Mononuclear cell (primary cell): ENCODE data around the gene ISM2. TPM values are rescaled to one million over a fixed set of nuclear protein-coding genes. Genes with fewer than 3 reads are reported as not detected.

Experiments used
- H3K27me3 ChIP-seq: 2 replicates; pipeline ENCODE4 v1.6.0; 2011; ENCODE audit warnings: low read length, control low read depth; ENCODE audit not compliant: insufficient read depth
- H3K4me1 ChIP-seq: 2 replicates; pipeline ENCODE4 v1.5.1; 2011; ENCODE audit warnings: mild to moderate bottlenecking, low read length, control low read depth; ENCODE audit not compliant: insufficient read depth
- H3K4me3 ChIP-seq: 2 replicates; pipeline ENCODE4 v1.5.1; 2011; ENCODE audit warnings: mild to moderate bottlenecking, low read length, moderate library complexity
- H3K9me3 ChIP-seq: 2 replicates; pipeline ENCODE4 v1.5.1; 2011; ENCODE audit warnings: low read depth, mild to moderate bottlenecking, control low read depth, low read length
- total RNA-seq: library from RNA; depleted of rRNA; stranded (reverse); fragments of >200 nt; gene quantifications from one replicate; pipeline ENCODE4 v1.2.3, GENCODE V29; 2012

Gene ISM2
- total RNA-seq, 1 donor: 0.42 TPM

DNA sequence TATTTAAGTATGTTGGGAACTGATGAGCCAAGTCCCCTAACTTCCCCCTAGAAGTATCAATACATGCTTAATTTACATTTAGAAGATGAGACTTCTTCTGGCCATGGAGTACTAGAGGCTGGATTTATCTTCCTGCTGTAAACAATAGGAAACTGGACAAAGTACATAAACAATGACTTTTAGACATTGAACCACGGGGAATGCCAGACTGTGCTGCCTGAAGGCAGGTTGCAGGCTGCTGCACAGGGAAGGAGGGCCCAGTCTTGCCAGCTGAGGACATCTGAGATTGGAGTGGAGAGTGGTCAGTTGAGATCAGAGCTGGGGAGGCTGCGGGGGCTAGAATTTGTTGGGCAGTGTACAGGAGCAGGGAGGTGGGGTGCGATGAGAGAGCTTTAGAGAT, 24.5 kb upstream of the ISM2 start:
- Histone ChIP-seq H3K4me3 (no peak overlapping the region), H3K9me3 (no peaks in the 10 kb centered on the region), H3K4me1 (no peaks in the 10 kb centered on the region), H3K27me3 (no peaks in the 10 kb centered on the region)

DNA sequence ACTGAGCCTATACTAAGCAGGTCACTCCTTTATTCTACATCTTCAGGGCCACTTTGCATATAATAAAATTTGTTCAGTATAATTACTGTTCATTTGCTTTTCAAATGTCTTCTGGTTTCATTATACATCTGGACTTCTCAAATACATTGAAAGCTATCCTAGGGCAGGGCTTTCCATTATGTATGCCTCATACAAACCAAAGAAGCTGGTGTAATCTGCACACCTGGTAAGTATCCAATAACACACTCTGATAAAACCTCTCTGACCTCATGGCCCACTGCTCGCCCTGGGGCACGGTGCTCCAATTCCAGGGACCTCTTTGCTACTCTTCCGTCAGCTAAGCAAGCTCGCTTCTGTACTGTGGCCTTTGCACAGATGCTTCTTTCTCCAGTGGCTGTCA, 21.9 kb upstream of the ISM2 start:
- H3K4me3 ChIP-seq: no peak overlapping the region
- H3K27me3 ChIP-seq: no peaks in the 10 kb centered on the region
- H3K4me1 ChIP-seq: no peaks in the 10 kb centered on the region
- no peaks in the 10 kb centered on the region for H3K9me3 ChIP-seq

DNA sequence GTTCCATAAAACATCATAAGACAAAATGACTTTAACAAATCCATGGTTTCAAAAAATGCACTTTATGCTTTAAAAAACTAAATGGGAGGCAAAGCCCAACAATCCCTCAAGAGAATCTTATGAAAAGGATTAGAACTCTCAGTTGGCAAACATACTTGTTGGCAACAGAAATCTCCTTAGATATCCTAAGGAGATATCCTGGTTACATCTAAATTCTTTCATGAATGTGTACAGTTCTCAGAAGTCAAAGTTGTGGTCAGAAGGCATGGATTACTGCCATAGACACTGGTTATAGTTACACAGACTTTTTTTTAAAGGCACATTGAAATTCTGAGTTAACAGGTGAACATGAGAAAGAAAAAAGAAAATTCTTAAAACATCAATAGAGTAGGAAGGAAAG, 17.5 kb upstream of the ISM2 start:
- Histone ChIP-seq H3K4me3 (no peak overlapping the region), H3K9me3 (no peaks in the 10 kb centered on the region), H3K27me3 (no peaks in the 10 kb centered on the region), H3K4me1 (no peaks in the 10 kb centered on the region)

DNA sequence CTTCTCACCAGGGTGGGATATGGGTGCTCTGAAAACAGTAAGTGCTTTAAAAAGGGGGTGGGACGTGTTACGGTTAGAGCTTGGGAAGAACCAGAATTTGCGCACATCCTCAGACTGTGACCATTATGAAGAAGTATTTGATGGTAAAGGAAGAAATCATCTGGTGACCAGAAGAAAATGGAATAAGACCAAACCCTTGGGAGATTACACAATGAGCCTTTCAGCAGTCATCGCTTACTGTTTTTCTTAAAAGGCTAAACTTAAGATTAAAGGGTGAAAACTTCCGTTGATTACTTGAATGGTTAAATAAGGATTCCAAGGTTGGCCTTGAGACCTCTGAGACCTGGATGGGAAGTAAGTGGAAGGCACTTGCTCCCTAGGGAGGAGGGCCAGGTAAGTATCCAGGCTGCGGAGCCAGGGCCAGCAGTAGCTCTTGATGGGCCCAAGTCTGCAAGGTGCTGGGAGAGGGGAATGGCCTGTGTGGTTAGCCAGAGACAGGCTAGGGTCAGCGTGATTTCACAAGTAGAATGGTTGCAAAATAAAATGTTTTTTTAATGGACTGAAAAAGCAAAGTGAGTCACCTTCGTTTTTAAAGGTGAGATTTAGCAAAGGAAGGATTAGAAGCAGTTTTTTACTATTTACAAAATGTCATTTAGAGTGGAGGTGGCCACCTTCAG, 13.0 kb upstream of the ISM2 start:
- H3K4me3 ChIP-seq: no peak overlapping the region
- no peaks in the 10 kb centered on the region for H3K4me1 ChIP-seq
- H3K27me3 ChIP-seq: no peaks in the 10 kb centered on the region
- H3K9me3 ChIP-seq: no peaks in the 10 kb centered on the region

DNA sequence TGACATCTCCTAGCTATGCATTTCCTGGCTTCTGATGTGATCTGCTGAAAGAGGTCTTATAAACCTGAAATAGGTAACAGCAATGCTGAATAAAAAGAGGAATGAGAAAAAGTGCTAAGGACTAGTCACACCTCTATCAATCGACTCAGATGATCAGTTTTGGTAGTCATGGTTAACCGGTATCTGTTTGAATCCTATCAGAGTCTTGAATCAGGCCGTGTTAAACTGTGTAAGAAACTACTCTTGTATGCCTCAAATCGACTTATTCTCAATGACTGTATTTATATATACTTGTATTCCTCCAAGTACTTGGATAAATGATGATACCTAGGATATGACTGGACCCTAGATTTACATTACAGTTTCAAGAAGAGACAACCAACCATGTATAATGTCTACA, 10.8 kb upstream of the ISM2 start:
- Histone ChIP-seq H3K27me3 (no peaks in the 10 kb centered on the region), H3K4me1 (no peaks in the 10 kb centered on the region), H3K4me3 (no peak overlapping the region), H3K9me3 (no peaks in the 10 kb centered on the region)

DNA sequence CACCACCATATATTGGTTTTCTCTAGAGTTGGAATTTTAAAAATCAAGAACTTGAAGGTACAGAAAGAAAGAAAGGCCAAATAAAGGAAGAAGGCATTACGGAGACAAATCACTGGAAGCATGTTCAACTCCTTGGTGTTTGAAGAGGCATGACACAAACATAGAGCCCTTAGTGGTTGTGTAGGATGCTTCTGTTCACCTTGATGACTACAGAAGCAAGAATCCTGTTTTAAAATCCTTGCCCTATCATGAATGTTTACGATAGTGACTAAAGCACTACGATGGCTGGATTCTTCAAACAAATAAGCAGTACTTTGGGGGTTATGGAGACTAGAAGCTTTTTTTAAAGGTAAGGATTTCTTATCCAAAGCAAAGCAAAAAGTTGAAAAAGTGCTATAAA, 10.3 kb upstream of the ISM2 start:
- Histone ChIP-seq H3K4me1 (no peaks in the 10 kb centered on the region), H3K4me3 (no peak overlapping the region), H3K27me3 (no peaks in the 10 kb centered on the region), H3K9me3 (no peaks in the 10 kb centered on the region)

DNA sequence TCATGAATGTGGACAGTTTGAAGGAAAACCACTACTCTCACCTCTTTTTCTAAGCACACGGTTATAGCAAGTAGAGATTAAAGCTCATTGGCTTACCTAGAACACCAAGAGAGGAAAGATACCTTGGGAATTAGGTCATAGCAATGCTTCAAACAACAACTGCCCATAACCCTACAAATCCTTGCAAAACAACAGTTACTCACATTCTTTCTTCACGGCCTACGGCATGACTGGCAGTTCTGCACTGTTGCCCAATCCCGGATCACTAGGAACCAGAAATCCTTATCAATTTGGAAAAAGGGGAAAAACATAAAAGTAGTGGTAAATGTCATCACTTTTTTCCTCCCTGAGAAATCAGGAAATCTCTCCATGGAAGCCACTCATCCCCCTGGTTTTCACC, 9.6 kb upstream of the ISM2 start:
- no peak overlapping the region for H3K4me3 ChIP-seq
- no peaks in the 10 kb centered on the region for H3K27me3 ChIP-seq
- H3K4me1 ChIP-seq: no peaks in the 10 kb centered on the region
- H3K9me3 ChIP-seq: no peaks in the 10 kb centered on the region

DNA sequence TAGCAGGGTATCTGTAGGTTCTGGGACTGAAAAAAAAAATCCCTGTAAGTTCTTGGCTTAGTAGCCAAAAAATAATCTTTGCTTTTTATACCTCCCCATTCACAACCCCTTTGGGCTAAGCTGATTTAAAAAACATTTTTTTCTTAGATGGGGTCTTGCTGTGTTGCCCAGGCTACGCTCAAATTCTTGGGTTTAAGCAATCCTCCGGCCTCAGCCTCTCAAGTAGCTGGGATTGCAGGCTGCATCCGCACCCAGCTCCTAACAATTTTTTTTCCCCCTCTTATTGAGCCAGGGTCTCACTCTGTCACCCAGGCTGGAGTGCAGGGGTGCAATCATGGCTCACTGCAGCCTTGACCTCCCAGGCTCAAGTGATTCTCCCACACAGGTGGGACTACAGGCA, 9.1 kb upstream of the ISM2 start:
- no peak overlapping the region for H3K4me3 ChIP-seq
- H3K27me3 ChIP-seq: no peaks in the 10 kb centered on the region
- no peaks in the 10 kb centered on the region for H3K9me3 ChIP-seq
- H3K4me1 ChIP-seq: no peaks in the 10 kb centered on the region

DNA sequence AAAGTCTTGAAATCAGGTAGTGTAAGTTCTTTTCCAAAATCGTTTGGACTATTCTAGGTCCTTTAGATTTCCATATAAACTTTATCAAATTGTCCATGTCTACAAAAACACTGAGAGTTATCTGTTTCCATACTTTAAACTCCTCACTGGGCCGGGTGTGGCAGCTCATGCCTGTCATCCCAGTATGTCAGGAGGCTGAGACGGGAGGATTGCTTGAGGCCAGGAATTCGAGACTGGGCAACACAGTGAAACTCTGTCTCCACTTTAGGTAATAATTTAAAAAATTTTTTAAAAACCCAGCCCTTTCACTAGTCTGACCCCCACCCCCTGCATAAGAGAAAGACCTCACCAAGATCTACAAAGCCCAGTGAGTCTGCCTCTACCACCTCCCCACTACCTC, 6.4 kb upstream of the ISM2 start:
- Histone ChIP-seq H3K4me3 (no peak overlapping the region), H3K4me1 (no peaks in the 10 kb centered on the region), H3K27me3 (peaks cover 6% of the 10 kb centered on the region), H3K9me3 (no peaks in the 10 kb centered on the region)

DNA sequence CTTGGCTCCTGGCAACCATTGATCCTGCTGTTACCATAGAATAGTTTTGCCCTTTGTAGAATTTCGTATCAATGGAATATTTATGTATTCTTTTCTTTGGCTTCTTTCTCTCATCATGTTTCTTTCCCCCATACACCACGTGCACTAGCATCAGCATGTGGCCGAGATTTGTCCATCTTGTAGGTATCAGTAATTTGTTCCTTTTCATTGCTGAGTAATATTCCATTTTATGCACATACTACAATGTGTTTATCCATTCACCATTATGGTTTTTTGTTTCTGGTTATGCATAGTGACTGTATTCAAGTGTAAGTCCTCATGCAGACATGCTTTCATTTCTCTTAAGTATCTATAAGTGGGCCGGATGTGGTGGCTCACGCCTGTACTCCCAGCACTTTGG, 4.5 kb upstream of the ISM2 start:
- no peaks in the 10 kb centered on the region for H3K9me3 ChIP-seq

DNA sequence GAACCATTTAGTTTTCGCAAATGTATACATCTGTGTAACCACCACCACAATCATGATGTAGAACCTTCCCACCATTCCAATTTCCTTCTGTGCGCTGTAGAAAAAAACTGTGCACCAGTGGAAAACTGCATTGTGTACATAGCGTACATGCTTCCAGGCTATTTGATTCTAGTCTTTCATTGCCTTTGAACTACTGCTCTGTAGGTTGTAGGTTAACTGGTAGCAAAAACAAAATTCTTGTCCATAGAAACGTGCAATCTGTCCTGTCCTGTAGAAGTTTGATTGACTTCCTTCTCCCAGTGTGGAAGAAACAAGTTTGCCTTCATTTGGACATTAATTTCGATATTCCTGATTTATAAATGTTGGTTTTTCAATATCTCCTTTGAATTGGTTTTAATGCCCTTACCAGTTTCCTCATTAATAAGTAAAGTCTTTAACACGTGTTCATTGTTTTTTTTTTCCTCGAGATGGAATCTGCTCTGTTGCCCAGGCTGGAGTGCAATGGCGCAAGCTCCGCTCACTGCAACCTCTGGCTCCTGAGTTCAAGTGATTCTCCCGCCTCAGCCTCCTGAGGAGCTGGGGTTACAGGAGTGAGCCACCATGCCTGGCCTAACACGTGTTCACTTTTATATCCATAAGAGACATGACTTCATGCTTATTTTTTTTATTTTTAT, 3.6 kb upstream of the ISM2 start:
- H3K4me3 ChIP-seq: no peak overlapping the region
- no peaks in the 10 kb centered on the region for H3K9me3 ChIP-seq
- peaks cover 26% of the 10 kb centered on the region for H3K27me3 ChIP-seq
- peaks cover 15% of the 10 kb centered on the region for H3K4me1 ChIP-seq

More for the DNA sequence above, 4.5 kb upstream of the ISM2 start:
- no peak overlapping the region for H3K4me3 ChIP-seq
- peaks cover 11% of the 10 kb centered on the region for H3K4me1 ChIP-seq
- peaks cover 19% of the 10 kb centered on the region for H3K27me3 ChIP-seq

DNA sequence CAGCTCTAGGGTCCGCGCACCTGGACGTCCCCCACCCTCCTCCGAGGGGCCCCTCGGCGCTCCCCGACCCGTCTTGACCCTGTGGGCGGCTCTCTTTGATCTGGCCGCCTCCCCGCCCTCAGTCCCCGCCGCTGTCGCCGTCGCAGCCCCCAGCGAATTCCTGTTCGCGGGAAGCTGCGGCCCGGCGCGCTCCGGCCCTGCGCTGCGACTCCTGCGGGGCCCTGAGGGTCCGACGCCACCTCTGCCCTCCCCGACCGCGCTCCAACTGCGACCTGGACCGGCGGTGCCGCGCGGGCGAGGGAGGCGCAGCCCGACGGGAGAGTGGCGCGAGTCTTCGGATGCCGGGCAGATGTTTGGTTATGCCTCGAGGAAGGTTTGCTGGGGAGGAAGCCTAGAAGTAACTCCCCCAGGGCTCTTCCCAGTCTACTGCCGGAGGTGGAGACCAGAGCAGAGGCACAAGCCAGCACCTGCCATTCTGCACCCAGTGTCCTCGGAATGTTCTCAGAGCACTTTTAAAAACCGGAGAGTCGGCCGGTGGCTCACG, 440 bp upstream of the ISM2 start:
- no peaks in the 10 kb centered on the region for H3K9me3 ChIP-seq
- peaks cover 31% of the 10 kb centered on the region for H3K27me3 ChIP-seq
- peaks cover 15% of the 10 kb centered on the region for H3K4me1 ChIP-seq
- no peak overlapping the region for H3K4me3 ChIP-seq

DNA sequence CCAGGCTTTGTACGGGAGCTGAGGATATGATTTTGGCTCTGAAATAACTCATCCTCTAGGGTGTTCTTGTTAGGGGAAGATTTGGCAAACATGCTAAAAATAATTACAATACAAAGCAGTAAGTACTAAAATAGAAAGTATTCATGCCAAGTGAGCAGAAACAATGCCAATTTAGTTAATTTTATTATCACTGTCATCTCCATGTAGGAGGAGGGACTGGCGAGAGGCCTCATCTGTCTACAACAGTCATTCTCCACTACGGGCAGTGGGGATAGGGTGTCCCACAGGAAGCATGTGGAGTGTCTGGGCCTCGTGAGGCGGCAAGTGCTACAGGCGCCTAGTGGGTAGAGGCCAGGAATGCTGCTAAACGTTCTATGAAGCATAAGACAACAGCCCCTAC, 3.3 kb downstream of the ISM2 start:
- Histone ChIP-seq H3K4me3 (no peak overlapping the region), H3K4me1 (peaks cover 15% of the 10 kb centered on the region)

DNA sequence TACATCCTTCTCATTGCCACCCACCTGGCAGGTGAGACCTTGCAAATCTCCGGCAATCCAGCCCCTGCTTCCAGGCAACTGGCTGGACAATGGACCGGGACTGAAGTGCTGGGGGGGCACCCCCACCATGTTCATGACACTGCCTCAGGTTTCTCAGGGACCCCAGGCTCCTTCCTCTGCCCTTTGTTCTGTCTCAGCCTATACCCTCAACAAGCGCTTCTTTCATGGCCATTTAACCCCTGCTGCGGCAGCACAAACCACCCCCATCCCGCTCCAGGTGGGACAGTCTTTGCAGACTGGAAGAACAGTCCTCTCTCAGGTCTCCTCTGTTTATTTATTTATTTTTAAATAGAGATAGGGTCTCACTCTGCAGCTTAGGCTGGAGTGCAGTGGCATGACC, 7.6 kb downstream of the ISM2 start:
- Histone ChIP-seq H3K9me3 (no peaks in the 10 kb centered on the region), H3K27me3 (no peaks in the 10 kb centered on the region), H3K4me1 (no peaks in the 10 kb centered on the region), H3K4me3 (no peak overlapping the region)

More for the DNA sequence above, 3.3 kb downstream of the ISM2 start:
- H3K9me3 ChIP-seq: no peaks in the 10 kb centered on the region
- H3K27me3 ChIP-seq: peaks cover 28% of the 10 kb centered on the region

DNA sequence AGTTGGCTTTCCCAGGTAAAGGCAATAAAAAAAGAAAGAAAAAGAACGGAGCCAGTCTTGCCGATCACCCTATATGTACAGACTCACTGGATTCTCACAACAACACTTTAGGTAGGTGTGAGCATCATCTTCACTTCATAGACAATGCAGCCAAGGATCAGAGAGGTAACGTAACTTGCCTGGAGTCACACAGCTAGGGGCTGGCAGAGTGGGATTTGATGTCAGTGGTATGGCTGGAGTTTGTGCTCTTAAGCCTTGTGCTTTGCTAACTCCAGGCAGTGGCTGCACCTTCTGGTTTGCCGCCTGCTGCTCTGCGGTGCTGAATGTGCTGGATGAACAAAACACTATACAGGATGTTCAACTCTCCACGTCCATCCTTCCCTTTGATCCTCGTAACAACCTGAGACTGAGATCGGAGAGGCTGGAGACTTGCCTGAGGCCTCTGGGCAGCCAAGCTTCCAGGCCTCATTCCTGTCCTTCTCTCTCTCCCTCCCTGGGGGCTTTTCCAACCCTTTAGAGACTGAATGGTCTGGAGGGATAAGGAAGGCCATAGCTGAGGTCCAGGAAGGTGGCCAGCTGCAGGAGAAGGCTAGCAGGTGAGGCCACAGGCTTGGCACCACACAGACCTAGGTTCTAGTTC, 8.1 kb downstream of the ISM2 start:
- Histone ChIP-seq H3K4me1 (no peaks in the 10 kb centered on the region), H3K9me3 (no peaks in the 10 kb centered on the region)

More for the DNA sequence above, 8.1 kb downstream of the ISM2 start:
- no peaks in the 10 kb centered on the region for H3K27me3 ChIP-seq
- no peak overlapping the region for H3K4me3 ChIP-seq
